GM21737 (cell line): ENCODE results near the gene ZNF804B.

Experiments
- ATAC-seq: cut with Tn5 transposase; IDR thresholded peaks from one replicate; pipeline ENCODE4 v1.9.1; 2021; ENCODE audit warnings: mild to moderate bottlenecking, moderate library complexity; ENCODE audit not compliant: unreplicated experiment

Gene ZNF804B

DNA sequence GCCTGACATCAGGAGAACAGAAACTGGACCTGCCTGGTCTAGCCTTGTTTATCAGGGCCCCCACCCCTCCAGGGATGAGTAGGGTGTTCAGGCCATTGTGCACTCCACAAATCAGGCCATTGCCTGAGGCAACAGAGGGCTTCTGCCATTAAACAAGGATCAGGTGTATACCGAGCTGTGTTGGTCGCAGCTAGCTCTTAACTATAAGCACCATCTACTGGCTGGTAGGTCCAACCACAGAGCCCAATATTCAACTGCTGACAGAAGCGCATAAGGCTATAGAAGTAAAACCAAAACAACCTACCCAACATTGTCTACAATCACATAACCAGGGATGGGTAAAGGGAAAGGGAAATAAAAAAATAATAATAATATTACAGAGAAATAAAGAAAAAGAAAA is 487.7 kb downstream of the ZNF804B start:
- ATAC-seq, result no peak

DNA sequence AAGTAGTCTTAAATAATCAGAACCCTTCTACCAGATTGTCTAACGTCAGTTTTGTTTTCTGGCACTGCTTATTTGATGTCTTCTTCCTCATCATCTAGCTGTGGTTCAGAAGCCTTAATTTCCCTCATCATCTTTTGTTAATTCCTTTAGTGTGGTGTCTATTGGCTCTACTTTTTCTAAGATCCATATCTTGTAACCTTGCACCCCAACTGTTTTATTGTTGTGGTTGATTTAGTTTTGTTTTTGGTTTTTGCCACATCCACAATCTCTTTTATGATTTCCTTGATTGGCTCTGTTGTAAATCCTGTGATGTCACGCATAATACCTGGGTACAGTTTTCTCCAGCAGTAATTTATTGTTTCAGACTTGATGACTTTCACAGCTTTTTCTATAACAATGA is 499.6 kb downstream of the ZNF804B start:
- ATAC-seq, result no peak

GRCh38 chr7:89264126-89264525 is 504.6 kb downstream of the ZNF804B start:
- no peak for ATAC-seq

GRCh38 chr7:89265631-89266030 is 506.1 kb downstream of the ZNF804B start:
- no peak for ATAC-seq

GRCh38 chr7:89283302-89283701 is 523.8 kb downstream of the ZNF804B start:
- ATAC-seq, result no peak

GRCh38 chr7:89308535-89308934 is 549.0 kb downstream of the ZNF804B start:
- no peak for ATAC-seq

- no peak for ATAC-seq
These were observed 552.4 kb downstream of the ZNF804B start for GRCh38 chr7:89311886-89312285.

- ATAC-seq, result no peak
These were observed 553.1 kb downstream of the ZNF804B start for GRCh38 chr7:89312551-89312950.

DNA sequence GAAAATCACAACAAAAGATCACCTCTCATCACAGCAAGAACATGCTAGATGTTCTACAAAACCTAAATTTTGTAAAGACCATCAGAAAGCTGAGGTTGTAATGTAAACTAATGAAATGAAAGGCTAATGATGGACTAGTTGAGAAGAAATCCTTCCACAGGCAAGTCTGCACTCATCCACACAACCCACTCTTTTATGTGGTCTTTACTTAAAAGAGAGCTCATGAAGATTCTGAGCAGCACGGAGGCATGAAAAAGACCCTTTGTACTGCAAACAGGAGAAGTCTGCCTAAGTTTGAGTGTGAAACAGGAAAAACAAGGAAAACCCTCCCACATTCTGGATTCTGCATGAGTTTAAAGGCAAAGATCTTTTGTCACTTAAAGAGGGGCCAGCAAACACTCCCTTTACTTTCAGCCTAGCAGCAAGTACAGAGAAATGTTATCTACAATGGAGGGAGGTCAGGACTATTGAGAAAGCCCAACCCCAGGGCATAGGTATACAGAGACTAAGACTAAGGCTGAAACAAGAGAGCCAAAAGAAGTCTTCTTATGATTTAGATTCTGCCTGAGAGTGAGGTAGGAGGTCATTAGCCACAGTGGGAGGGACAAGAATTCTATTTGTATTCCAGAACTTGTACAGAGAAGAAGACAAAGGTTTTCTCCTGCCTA is 557.2 kb downstream of the ZNF804B start:
- no peak for ATAC-seq

GRCh38 chr7:89332026-89332425 is 572.5 kb downstream of the ZNF804B start:
- ATAC-seq, result no peak

- ATAC-seq, result no peak
These were observed 575.3 kb downstream of the ZNF804B start for GRCh38 chr7:89334797-89335196.

DNA sequence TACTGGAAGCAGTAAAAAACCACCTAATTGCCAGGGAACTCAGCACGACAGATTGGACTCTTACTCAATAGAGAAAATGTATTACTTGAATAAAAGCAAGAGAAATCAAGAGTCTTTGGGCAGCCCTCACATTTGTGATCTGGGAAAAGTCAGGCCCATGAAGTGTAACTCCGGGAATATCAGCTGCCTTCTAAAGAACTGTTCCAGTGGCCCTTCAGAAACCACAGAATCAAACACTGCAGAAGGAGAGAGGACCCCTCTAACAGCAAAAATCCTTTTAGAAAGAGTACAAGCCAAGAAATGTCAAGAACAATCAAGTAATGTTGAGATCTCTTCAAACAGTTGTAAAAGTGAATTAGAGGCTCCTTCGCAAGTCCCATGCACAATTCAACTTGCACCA is 576.0 kb downstream of the ZNF804B start:
- no peak for ATAC-seq

GRCh38 chr7:89336121-89336520 is 576.6 kb downstream of the ZNF804B start:
- no peak for ATAC-seq

DNA sequence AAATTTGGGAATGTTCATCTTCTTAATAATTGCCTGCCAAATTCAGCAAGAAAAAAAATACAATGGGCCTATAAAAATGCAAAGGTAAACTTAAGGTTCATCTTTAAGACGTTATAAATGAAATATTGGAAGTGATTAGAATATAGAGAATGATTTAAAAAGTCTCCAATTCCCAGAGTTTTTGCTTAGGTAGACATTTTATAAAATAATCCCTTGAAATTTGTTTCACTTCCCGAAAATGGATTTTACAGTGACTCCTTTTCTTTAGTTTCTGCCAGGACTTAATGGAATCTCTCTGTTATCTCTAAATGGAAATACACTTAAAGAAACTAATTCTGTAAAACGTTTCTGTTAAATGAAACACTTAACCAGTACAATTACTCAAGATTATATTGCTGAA is 580.2 kb downstream of the ZNF804B start:
- ATAC-seq, result no peak

DNA sequence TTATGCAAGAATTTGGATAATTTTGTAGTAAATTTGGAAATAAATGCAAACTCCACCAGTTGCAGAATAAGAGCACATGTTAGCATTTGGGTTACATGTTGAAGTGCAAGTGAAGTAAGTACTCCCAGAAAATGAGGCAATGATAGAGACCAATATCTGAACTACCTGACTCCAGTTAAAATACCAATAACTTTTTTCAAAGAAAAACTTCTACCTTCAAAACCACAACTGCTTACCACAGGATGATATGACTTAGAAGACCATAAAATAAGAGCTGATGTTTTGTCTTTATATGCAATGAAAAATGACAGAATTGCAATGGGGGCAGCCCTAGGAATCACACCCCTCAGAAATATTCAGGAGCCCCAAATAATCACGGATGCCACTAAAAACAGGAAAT is 597.6 kb downstream of the ZNF804B start:
- ATAC-seq, result no peak

- ATAC-seq, result no peak
These were observed 617.7 kb downstream of the ZNF804B start for GRCh38 chr7:89377219-89377618.

GRCh38 chr7:89385411-89385810 is 625.9 kb downstream of the ZNF804B start:
- no peak for ATAC-seq
